Mesothelial cell of epicardium (in vitro differentiated cells): ENCODE data around the gene URB1. TPM values are rescaled to one million over a fixed set of nuclear protein-coding genes. Genes with fewer than 3 reads are reported as not detected.

ENCODE experiments used
- DNase-seq, 2 experiments: peaks; one replicate each; pipeline ENCODE4 v3.0.0; 2021; ENCODE audit warnings: low spot score in 2 of 2; ENCODE audit not compliant: unreplicated experiment in 2 of 2
- H3K27ac Mint-ChIP-seq: 2 replicates; pipeline ENCODE4 v1.8.0; 2021; ENCODE audit warnings: mixed read lengths
- H3K27me3 Mint-ChIP-seq: 2 replicates; pipeline ENCODE4 v1.8.0; 2021; ENCODE audit warnings: low read depth, mixed read lengths
- H3K36me3 Mint-ChIP-seq: 2 replicates; pipeline ENCODE4 v1.8.0; 2021; ENCODE audit warnings: mixed read lengths
- H3K4me1 Mint-ChIP-seq: 2 replicates; pipeline ENCODE4 v1.8.0; 2021; ENCODE audit warnings: mixed read lengths
- H3K4me3 Mint-ChIP-seq: 2 replicates; pipeline ENCODE4 v1.8.0; 2021; ENCODE audit warnings: mild to moderate bottlenecking, moderate library complexity, mixed read lengths
- H3K9me3 Mint-ChIP-seq: 2 replicates; pipeline ENCODE4 v1.8.0; 2021; ENCODE audit warnings: mixed read lengths
- total RNA-seq: library from RNA; stranded (reverse); gene quantifications from 3 replicates; pipeline ENCODE4 v1.2.1, GENCODE V29; 2021
- TF ChIP-seq, protein P1 (sequence below): fragments of 200-600 bp; sonication (generic); IDR thresholded peaks from one replicate; pipeline ENCODE4 v1.5.0; 2021; ENCODE audit warnings: antibody characterized with exemption; ENCODE audit not compliant: unreplicated experiment

Gene URB1
- total RNA-seq, 1 donor from 2014 or later: 21.8 TPM

- Mint-ChIP-seq H3K27me3 (no peaks in the 10 kb centered on the region), H3K27ac (no peak overlapping the region), H3K4me3 (no peak overlapping the region), H3K9me3 (no peaks in the 10 kb centered on the region), H3K4me1 (no peaks in the 10 kb centered on the region), H3K36me3 (peaks cover 33% of the 10 kb centered on the region)
- DNase-seq: no peak
- TF ChIP-seq, protein P1, sequence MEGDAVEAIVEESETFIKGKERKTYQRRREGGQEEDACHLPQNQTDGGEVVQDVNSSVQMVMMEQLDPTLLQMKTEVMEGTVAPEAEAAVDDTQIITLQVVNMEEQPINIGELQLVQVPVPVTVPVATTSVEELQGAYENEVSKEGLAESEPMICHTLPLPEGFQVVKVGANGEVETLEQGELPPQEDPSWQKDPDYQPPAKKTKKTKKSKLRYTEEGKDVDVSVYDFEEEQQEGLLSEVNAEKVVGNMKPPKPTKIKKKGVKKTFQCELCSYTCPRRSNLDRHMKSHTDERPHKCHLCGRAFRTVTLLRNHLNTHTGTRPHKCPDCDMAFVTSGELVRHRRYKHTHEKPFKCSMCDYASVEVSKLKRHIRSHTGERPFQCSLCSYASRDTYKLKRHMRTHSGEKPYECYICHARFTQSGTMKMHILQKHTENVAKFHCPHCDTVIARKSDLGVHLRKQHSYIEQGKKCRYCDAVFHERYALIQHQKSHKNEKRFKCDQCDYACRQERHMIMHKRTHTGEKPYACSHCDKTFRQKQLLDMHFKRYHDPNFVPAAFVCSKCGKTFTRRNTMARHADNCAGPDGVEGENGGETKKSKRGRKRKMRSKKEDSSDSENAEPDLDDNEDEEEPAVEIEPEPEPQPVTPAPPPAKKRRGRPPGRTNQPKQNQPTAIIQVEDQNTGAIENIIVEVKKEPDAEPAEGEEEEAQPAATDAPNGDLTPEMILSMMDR: no peak
These were observed 10.6 kb downstream of the URB1 start for GRCh38 chr21:32382108-32382644.

- no peaks in the 10 kb centered on the region for H3K27me3 Mint-ChIP-seq
- no peaks in the 10 kb centered on the region for H3K9me3 Mint-ChIP-seq
- peaks cover 33% of the 10 kb centered on the region for H3K36me3 Mint-ChIP-seq
- TF ChIP-seq, protein P1: no peak
- H3K4me1 Mint-ChIP-seq: no peaks in the 10 kb centered on the region
- H3K4me3 Mint-ChIP-seq: no peak overlapping the region
- H3K27ac Mint-ChIP-seq: no peak overlapping the region
- DNase-seq: no peak
These were observed 11.2 kb downstream of the URB1 start for GRCh38 chr21:32381571-32381970.

GRCh38 chr21:32380940-32381339 is 11.9 kb downstream of the URB1 start:
- TF ChIP-seq, protein P1: no peak
- no peaks in the 10 kb centered on the region for H3K27me3 Mint-ChIP-seq
- peaks cover 39% of the 10 kb centered on the region for H3K36me3 Mint-ChIP-seq
- H3K4me3 Mint-ChIP-seq: no peak overlapping the region
- H3K9me3 Mint-ChIP-seq: no peaks in the 10 kb centered on the region
- no peaks in the 10 kb centered on the region for H3K4me1 Mint-ChIP-seq
- H3K27ac Mint-ChIP-seq: no peak overlapping the region
- DNase-seq: no peak

DNA sequence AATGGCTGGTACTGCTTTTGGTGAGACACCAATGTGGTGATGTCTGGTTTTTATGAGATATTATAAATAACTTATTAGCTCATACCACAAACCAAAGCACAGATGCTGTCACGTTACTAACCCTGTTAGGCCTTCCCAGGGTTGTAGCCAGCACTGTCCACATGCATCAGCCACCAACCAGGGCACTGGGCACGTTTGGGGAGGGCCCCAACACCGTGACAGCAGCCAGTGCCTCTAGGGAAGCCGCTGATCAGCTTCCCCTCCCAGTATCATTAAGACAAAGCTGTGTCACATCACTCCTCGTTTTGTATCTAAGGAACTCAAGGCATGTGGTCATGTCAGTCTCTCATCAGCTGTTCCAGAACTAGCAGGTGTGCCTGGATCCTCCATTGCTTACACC is 13.9 kb downstream of the URB1 start:
- H3K36me3 Mint-ChIP-seq: peaks cover 31% of the 10 kb centered on the region
- no peaks in the 10 kb centered on the region for H3K9me3 Mint-ChIP-seq
- no peak overlapping the region for H3K27ac Mint-ChIP-seq
- TF ChIP-seq, protein P1: no peak
- no peaks in the 10 kb centered on the region for H3K27me3 Mint-ChIP-seq
- H3K4me1 Mint-ChIP-seq: no peaks in the 10 kb centered on the region
- H3K4me3 Mint-ChIP-seq: no peak overlapping the region
- DNase-seq: no peak

- no peak for DNase-seq
- TF ChIP-seq, protein P1: no peak
- Mint-ChIP-seq H3K4me1 (no peaks in the 10 kb centered on the region), H3K4me3 (no peak overlapping the region), H3K36me3 (peaks cover 24% of the 10 kb centered on the region), H3K9me3 (no peaks in the 10 kb centered on the region), H3K27ac (no peak overlapping the region), H3K27me3 (no peaks in the 10 kb centered on the region)
These were observed 14.8 kb downstream of the URB1 start for GRCh38 chr21:32377991-32378390.

GRCh38 chr21:32377506-32377905 is 15.3 kb downstream of the URB1 start:
- Mint-ChIP-seq H3K27me3 (no peaks in the 10 kb centered on the region), H3K4me3 (no peak overlapping the region), H3K27ac (no peak overlapping the region), H3K36me3 (peaks cover 28% of the 10 kb centered on the region), H3K4me1 (peaks cover 4% of the 10 kb centered on the region), H3K9me3 (no peaks in the 10 kb centered on the region)
- TF ChIP-seq, protein P1: no peak
- no peak for DNase-seq
